Measurements from ENCODE around the gene USP10.

- TF ChIP-seq CTCF (conservative IDR thresholded peaks at IDR 0.05; ENCODE audit: low read length) (no peak), EZH2phosphoT487 (IDR thresholded peaks at IDR 0.05; ENCODE audit: borderline replicate concordance) (no peak)
Observed at GRCh38 chr16:84716740-84717139, 16.9 kb downstream of the USP10 start.

Measured in Loucy (cell line).